Activated CD8-positive, alpha-beta T cell treated with anti-CD3 and anti-CD28 coated beads, Interleukin-2, amount 10 ng/mL, durations not matched to agents 7 days and 5 days (primary cell): ENCODE results near the gene ARL4A. TPM values are rescaled to one million over a fixed set of nuclear protein-coding genes. Genes with fewer than 3 reads are reported as not detected.
A peak's percentile ranks its signal among the peaks of the same experiment; 100 is the strongest.

Experiments used
- ATAC-seq: fragments of 150-1000 bp; cut with Tn5 transposase; one replicate; pipeline ENCODE4 v1.10.0; 2021; ENCODE audit warnings: moderate library complexity
- CTCF ChIA-PET: fragments of 350-600 bp; sonication (Branson Sonifier 250); formaldehyde crosslinking; loops from one replicate; lab custom pipeline; 2021; ENCODE audit warnings: antibody characterized with exemption; lab: Charles Lee
- POLR2A ChIA-PET: fragments of 350-600 bp; sonication (Branson Sonifier 250); formaldehyde crosslinking; loops from one replicate; lab custom pipeline; 2021; ENCODE audit warnings: antibody characterized with exemption; lab: Charles Lee
- DNase-seq: peaks from one replicate; pipeline ENCODE4 v3.0.0-alpha.2; 2020
- H3K27ac Mint-ChIP-seq: one replicate; pipeline ENCODE4 v1.8.0; 2021; ENCODE audit warnings: mild to moderate bottlenecking, mixed read lengths
- H3K27me3 Mint-ChIP-seq: one replicate; pipeline ENCODE4 v1.8.0; 2021; ENCODE audit warnings: low read depth, mixed read lengths
- H3K36me3 Mint-ChIP-seq: one replicate; pipeline ENCODE4 v1.8.0; 2021; ENCODE audit warnings: low read depth, mixed read lengths
- H3K4me1 Mint-ChIP-seq: one replicate; pipeline ENCODE4 v1.8.0; 2021; ENCODE audit warnings: low read depth, mixed read lengths
- H3K4me3 Mint-ChIP-seq: one replicate; pipeline ENCODE4 v1.8.0; 2021; ENCODE audit warnings: mild to moderate bottlenecking, mixed read lengths
- H3K9me3 Mint-ChIP-seq: one replicate; pipeline ENCODE4 v1.8.0; 2022; ENCODE audit warnings: mixed read lengths; ENCODE audit not compliant: insufficient read depth
- total RNA-seq, 2 experiments: library from RNA; stranded (reverse); gene quantifications; one replicate each; pipeline ENCODE4 v1.2.3, GENCODE V29; 2021

Gene ARL4A
- total RNA-seq, 2 experiments from 2014 or later, result 15.8 to 16.2 TPM

GRCh38 chr7:12719141-12719919 is 31.9 kb downstream of the ARL4A start:
- peaks cover 54% of the 10 kb centered on the region for H3K4me1 Mint-ChIP-seq
- H3K27me3 Mint-ChIP-seq, result no peaks in the 10 kb centered on the region
- ATAC-seq (no peak), DNase-seq (no peak)
- CTCF ChIA-PET, result interaction anchor here (0.7 to 1.9 kb wide), 3 partner anchors 9 to 15 kb away, joined by 3 to 9 read pairs (median 4); no protein-coding TSS in a partner anchor
- no peak overlapping the region for H3K27ac Mint-ChIP-seq
- H3K36me3 Mint-ChIP-seq, result peaks cover 3% of the 10 kb centered on the region
- POLR2A ChIA-PET, result no interaction called here
- no peak overlapping the region for H3K4me3 Mint-ChIP-seq
- H3K9me3 Mint-ChIP-seq, result no peaks in the 10 kb centered on the region

GRCh38 chr7:12719981-12720865 is 32.8 kb downstream of the ARL4A start:
- no peak for ATAC-seq
- Mint-ChIP-seq H3K4me3 (no peak overlapping the region), H3K27ac (peak overlapping the region; percentile 65), H3K36me3 (peaks cover 3% of the 10 kb centered on the region), H3K27me3 (no peaks in the 10 kb centered on the region), H3K9me3 (no peaks in the 10 kb centered on the region), H3K4me1 (peaks cover 50% of the 10 kb centered on the region)
- no peak for DNase-seq
- CTCF ChIA-PET, result interaction anchor here (0.6 to 1.9 kb wide), 3 partner anchors 10 to 33 kb away, joined by 3 to 9 read pairs (median 4); partner anchors contain the start of gene ARL4A
- POLR2A ChIA-PET, result no interaction called here

GRCh38 chr7:12721286-12721830 is 33.9 kb downstream of the ARL4A start:
- H3K27ac Mint-ChIP-seq, result no peak overlapping the region

GRCh38 chr7:12722136-12722535 is 34.7 kb downstream of the ARL4A start:
- CTCF ChIA-PET, result no interaction called here
- H3K27ac Mint-ChIP-seq, result no peak overlapping the region
- DNase-seq (no peak), ATAC-seq (no peak)
- POLR2A ChIA-PET, result no interaction called here
- no peaks in the 10 kb centered on the region for H3K27me3 Mint-ChIP-seq
- no peaks in the 10 kb centered on the region for H3K9me3 Mint-ChIP-seq
- H3K36me3 Mint-ChIP-seq, result peaks cover 3% of the 10 kb centered on the region
- H3K4me3 Mint-ChIP-seq, result no peak overlapping the region
- H3K4me1 Mint-ChIP-seq, result peaks cover 31% of the 10 kb centered on the region

More at GRCh38 chr7:12721286-12721830, 33.9 kb downstream of the ARL4A start:
- Mint-ChIP-seq H3K27me3 (no peaks in the 10 kb centered on the region), H3K4me3 (no peak overlapping the region), H3K4me1 (peaks cover 39% of the 10 kb centered on the region), H3K9me3 (no peaks in the 10 kb centered on the region), H3K36me3 (peaks cover 3% of the 10 kb centered on the region)
- ATAC-seq (no peak), DNase-seq (no peak)
- CTCF ChIA-PET, result interaction anchor here (1.9 kb wide), 1 partner anchor 9 kb away, joined by 9 read pairs; no protein-coding TSS in a partner anchor
- POLR2A ChIA-PET, result interaction anchor here (0.9 kb wide), 1 partner anchor 34 kb away, joined by 5 read pairs; the partner anchor contains the start of gene ARL4A

GRCh38 chr7:12722636-12723605 is 35.5 kb downstream of the ARL4A start:
- ChIA-PET CTCF (interaction anchor here (0.9 kb wide), 1 partner anchor 34 kb away, joined by 4 read pairs; no protein-coding TSS in a partner anchor), POLR2A (no interaction called here)
- no peaks in the 10 kb centered on the region for H3K9me3 Mint-ChIP-seq
- no peaks in the 10 kb centered on the region for H3K27me3 Mint-ChIP-seq
- no peak for DNase-seq
- peak overlapping the region; percentile 78 for H3K27ac Mint-ChIP-seq
- H3K4me1 Mint-ChIP-seq, result peaks cover 30% of the 10 kb centered on the region
- ATAC-seq, result peak; percentile 57
- H3K4me3 Mint-ChIP-seq, result no peak overlapping the region
- H3K36me3 Mint-ChIP-seq, result peaks cover 3% of the 10 kb centered on the region

GRCh38 chr7:12725575-12726316 is 38.3 kb downstream of the ARL4A start:
- no peaks in the 10 kb centered on the region for H3K27me3 Mint-ChIP-seq
- no peak overlapping the region for H3K27ac Mint-ChIP-seq
- no peak for DNase-seq
- H3K4me3 Mint-ChIP-seq, result no peak overlapping the region
- peaks cover 2% of the 10 kb centered on the region for H3K36me3 Mint-ChIP-seq
- peaks cover 31% of the 10 kb centered on the region for H3K4me1 Mint-ChIP-seq
- no peak for ATAC-seq
- ChIA-PET POLR2A (no interaction called here), CTCF (interaction anchor here (1.3 to 7.1 kb wide), 2 partner anchors 10 to 39 kb away, joined by 4 to 50 read pairs; partner anchors contain the start of gene ARL4A)
- H3K9me3 Mint-ChIP-seq, result no peaks in the 10 kb centered on the region

- peaks cover 2% of the 10 kb centered on the region for H3K36me3 Mint-ChIP-seq
- peaks cover 37% of the 10 kb centered on the region for H3K4me1 Mint-ChIP-seq
- ATAC-seq, result no peak
- no peak overlapping the region for H3K27ac Mint-ChIP-seq
- H3K9me3 Mint-ChIP-seq, result no peaks in the 10 kb centered on the region
- H3K27me3 Mint-ChIP-seq, result no peaks in the 10 kb centered on the region
- DNase-seq, result no peak
- CTCF ChIA-PET, result interaction anchor here (1.2 to 7.1 kb wide), 3 partner anchors 11 to 40 kb away, joined by 3 to 50 read pairs (median 4); partner anchors contain the start of gene ARL4A
- no peak overlapping the region for H3K4me3 Mint-ChIP-seq
- POLR2A ChIA-PET, result no interaction called here
Measured at GRCh38 chr7:12726908-12727307, 39.5 kb downstream of the ARL4A start.

- POLR2A ChIA-PET, result interaction anchor here (0.7 kb wide), 1 partner anchor 12 kb away, joined by 3 read pairs; no protein-coding TSS in a partner anchor
- peaks cover 34% of the 10 kb centered on the region for H3K4me1 Mint-ChIP-seq
Measured at GRCh38 chr7:12727455-12728191, 40.2 kb downstream of the ARL4A start.

GRCh38 chr7:12728192-12728538 is 40.7 kb downstream of the ARL4A start:
- H3K4me1 Mint-ChIP-seq, result peaks cover 28% of the 10 kb centered on the region
- H3K4me3 Mint-ChIP-seq, result no peak overlapping the region
- no peak overlapping the region for H3K27ac Mint-ChIP-seq
- ATAC-seq (no peak), DNase-seq (no peak)
- H3K36me3 Mint-ChIP-seq, result peaks cover 2% of the 10 kb centered on the region
- POLR2A ChIA-PET, result interaction anchor here (0.7 kb wide), 1 partner anchor 12 kb away, joined by 3 read pairs; no protein-coding TSS in a partner anchor
- H3K9me3 Mint-ChIP-seq, result no peaks in the 10 kb centered on the region
- H3K27me3 Mint-ChIP-seq, result no peaks in the 10 kb centered on the region
- CTCF ChIA-PET, result interaction anchor here (1.2 to 7.1 kb wide), 2 partner anchors 15 to 42 kb away, joined by 3 to 50 read pairs; partner anchors contain the start of gene ARL4A

More at GRCh38 chr7:12727455-12728191, 40.2 kb downstream of the ARL4A start:
- H3K36me3 Mint-ChIP-seq, result peaks cover 2% of the 10 kb centered on the region
- no peaks in the 10 kb centered on the region for H3K9me3 Mint-ChIP-seq
- CTCF ChIA-PET, result interaction anchor here (1.2 to 7.1 kb wide), 2 partner anchors 15 to 41 kb away, joined by 3 to 50 read pairs; partner anchors contain the start of gene ARL4A
- ATAC-seq (no peak), DNase-seq (no peak)
- no peaks in the 10 kb centered on the region for H3K27me3 Mint-ChIP-seq
- H3K27ac Mint-ChIP-seq, result no peak overlapping the region
- H3K4me3 Mint-ChIP-seq, result no peak overlapping the region
